Natural killer cell treated with Interleukin-12 subunit alpha and Interleukin-12 subunit beta and Interleukin-15 and Interleukin-18, amount 100 ng/mL, for 72 hours (primary cell): ENCODE measurements around the gene LGALS7. TPM values are rescaled to one million over a fixed set of nuclear protein-coding genes. Genes with fewer than 3 reads are reported as not detected.
A peak's percentile ranks its signal among the peaks of the same experiment; 100 is the strongest.
"Not testable (repeated sequence)": the region's sequence is repeated elsewhere in the genome, so short reads cannot be mapped to it uniquely, and the experiment has no call there.

Source experiments
- ATAC-seq, 2 donors: fragments of 150-1000 bp; cut with Tn5 transposase in 1 of 2; sonication (Bioruptor Pico), chemical (Tn5 transposase) in 1 of 2; 2 replicates each; pipeline ENCODE4 v1.10.0; 2021
- DNase-seq: peaks from one replicate; pipeline ENCODE4 v3.0.0; 2022; ENCODE audit warnings: low spot score
- H3K27ac Mint-ChIP-seq, 2 donors: 1 replicate in 1 of 2; 2 replicates in 1 of 2; pipeline ENCODE4 v1.8.0; 2022; ENCODE audit warnings: mixed read lengths in 2 of 2, mild to moderate bottlenecking in 1 of 2, moderate library complexity in 1 of 2
- H3K27me3 Mint-ChIP-seq, 2 donors: 1 replicate in 1 of 2; 2 replicates in 1 of 2; pipeline ENCODE4 v1.8.0; 2022; ENCODE audit warnings: mixed read lengths in 2 of 2
- H3K36me3 Mint-ChIP-seq: one replicate; pipeline ENCODE4 v1.8.0; 2022; ENCODE audit warnings: mixed read lengths
- H3K4me1 Mint-ChIP-seq, 2 donors: 1 replicate in 1 of 2; 2 replicates in 1 of 2; pipeline ENCODE4 v1.8.0; 2022; ENCODE audit warnings: low read depth in 2 of 2, mixed read lengths in 2 of 2, mild to moderate bottlenecking in 1 of 2
- H3K4me3 Mint-ChIP-seq: one replicate; pipeline ENCODE4 v1.8.0; 2022; ENCODE audit warnings: mixed read lengths
- H3K9me3 Mint-ChIP-seq: 2 replicates; pipeline ENCODE4 v1.8.0; 2022; ENCODE audit warnings: mixed read lengths
- total RNA-seq, 2 donors: library from RNA; stranded (reverse); gene quantifications; one replicate each; pipeline ENCODE4 v1.2.3, GENCODE V29; 2022

Gene LGALS7
- total RNA-seq, 2 donors from 2014 or later, result not detected

GRCh38 chr19:38807374-38808098 is 34.2 kb upstream of the LGALS7 start:
- not testable (repeated sequence) for H3K4me3 Mint-ChIP-seq, H3K27me3 Mint-ChIP-seq

DNA sequence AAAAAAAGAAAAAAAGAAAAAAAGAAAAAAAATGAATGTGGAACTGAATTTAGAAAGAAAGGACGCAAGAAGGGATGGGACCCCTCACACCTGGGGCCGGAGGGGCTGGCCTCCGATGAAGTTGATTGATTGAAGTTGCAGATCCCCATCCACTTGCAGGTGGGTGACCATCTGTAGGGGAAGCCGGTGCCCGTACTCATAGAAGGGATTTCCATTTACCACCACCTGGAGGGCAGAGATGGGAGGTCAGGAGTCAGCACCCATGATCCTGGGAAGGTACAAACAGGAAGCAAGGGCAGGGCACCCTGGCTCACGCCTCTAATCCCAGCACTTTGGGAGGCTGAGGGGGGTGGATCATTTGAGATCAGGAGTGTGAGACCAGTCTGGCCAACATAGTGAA is 33.1 kb upstream of the LGALS7 start:
- ATAC-seq (no peak), DNase-seq (no peak)
- Mint-ChIP-seq H3K27me3 (no peaks in the 10 kb centered on the region), H3K4me1 (peaks cover 4 to 6% of the 10 kb centered on the region in 2 donors), H3K36me3 (no peaks in the 10 kb centered on the region), H3K9me3 (no peaks in the 10 kb centered on the region), H3K27ac (no peak overlapping the region), H3K4me3 (no peak overlapping the region)

More at GRCh38 chr19:38807374-38808098, 34.2 kb upstream of the LGALS7 start:
- not testable (repeated sequence) for H3K4me1 Mint-ChIP-seq, ATAC-seq, H3K9me3 Mint-ChIP-seq, H3K36me3 Mint-ChIP-seq, DNase-seq, H3K27ac Mint-ChIP-seq

GRCh38 chr19:38805180-38805579 is 31.9 kb upstream of the LGALS7 start:
- H3K4me3 Mint-ChIP-seq, result peak overlapping the region; percentile 19
- ATAC-seq, result no peak

GRCh38 chr19:38803543-38803942 is 30.2 kb upstream of the LGALS7 start:
- Mint-ChIP-seq H3K27ac (no peak overlapping the region), H3K27me3 (no peaks in the 10 kb centered on the region), H3K36me3 (no peaks in the 10 kb centered on the region), H3K4me3 (no peak overlapping the region), H3K9me3 (no peaks in the 10 kb centered on the region), H3K4me1 (peaks cover 4 to 6% of the 10 kb centered on the region in 2 donors)
- DNase-seq, result no peak
- no peak for ATAC-seq

More at GRCh38 chr19:38805180-38805579, 31.9 kb upstream of the LGALS7 start:
- H3K27ac Mint-ChIP-seq, result peak overlapping the region; percentile 9 to 27
- H3K36me3 Mint-ChIP-seq, result no peaks in the 10 kb centered on the region
- DNase-seq, result no peak
- peaks cover 4 to 6% of the 10 kb centered on the region in 2 donors for H3K4me1 Mint-ChIP-seq
- no peaks in the 10 kb centered on the region for H3K9me3 Mint-ChIP-seq
- no peaks in the 10 kb centered on the region for H3K27me3 Mint-ChIP-seq

DNA sequence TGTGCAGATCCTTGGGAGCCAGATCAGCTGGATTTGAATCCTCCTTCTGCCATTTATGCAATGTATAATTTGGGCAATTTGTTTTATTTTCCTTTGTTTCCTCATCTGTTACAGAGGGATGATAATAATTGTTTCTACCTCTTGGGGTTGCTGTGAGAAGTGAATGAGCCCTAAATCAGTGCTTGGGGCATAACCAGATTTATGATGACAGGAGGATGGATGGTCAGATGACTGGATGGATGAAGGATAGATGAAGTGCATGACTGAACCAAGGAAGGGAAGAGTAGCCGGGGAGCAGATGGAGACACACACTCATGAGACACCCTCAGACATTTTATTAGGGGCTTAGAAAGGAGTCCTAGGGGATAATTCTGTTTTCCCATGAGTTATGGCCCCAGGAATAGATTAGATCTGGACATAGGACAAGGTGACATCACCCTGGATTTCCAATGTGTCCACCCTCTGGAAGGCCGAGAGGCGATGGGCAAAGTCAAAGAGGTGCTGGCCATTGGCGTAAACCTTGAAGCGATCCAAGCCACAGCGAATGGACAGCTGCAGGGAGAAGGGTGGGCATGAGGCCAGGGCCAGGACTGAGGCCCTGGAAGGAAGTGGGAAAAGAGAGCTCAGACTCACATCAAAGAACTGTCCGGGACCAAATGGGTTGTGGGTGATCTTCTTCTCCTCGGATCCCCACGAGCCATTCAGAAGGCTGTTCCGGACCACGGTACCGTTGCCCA is 28.2 kb upstream of the LGALS7 start:
- ATAC-seq (no peak), DNase-seq (no peak)
- Mint-ChIP-seq H3K9me3 (no peaks in the 10 kb centered on the region), H3K4me1 (peaks cover 4 to 6% of the 10 kb centered on the region in 2 donors), H3K27me3 (no peaks in the 10 kb centered on the region), H3K36me3 (no peaks in the 10 kb centered on the region), H3K27ac (no peak overlapping the region), H3K4me3 (no peak overlapping the region)

DNA sequence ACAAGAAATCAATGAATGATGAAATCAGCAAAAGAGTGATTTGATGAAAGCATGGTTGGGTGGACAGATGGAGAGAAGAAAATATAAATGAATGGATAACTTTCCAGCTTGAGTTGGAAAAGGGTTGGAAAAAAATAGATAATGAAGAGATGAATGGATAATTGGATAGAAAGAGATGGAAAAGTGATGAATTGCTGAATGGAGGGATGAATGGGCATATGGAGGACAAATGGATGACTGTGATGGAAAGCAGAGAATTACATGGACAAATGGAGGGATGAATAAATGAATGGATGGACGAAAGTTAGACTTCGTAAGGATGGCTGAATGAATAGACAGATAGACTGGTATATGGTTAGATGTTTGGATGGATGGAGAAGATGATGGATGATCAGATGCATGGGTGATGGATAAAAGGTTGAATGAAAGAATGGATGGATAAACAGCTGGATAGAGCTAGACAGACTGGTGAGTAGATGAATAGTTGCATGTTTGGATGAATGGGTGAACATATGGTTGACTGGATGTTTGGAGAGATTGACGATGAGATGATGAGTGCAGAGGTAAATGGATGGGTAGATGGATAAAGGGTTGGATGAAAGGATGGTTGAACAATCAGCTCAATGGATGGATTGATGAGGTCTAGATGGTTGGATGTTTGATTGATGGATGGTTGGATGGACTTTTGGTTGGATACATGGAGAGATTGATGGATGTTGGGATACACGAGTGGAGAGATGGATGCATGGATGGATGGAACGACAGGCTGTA is 27.4 kb upstream of the LGALS7 start:
- no peaks in the 10 kb centered on the region for H3K27me3 Mint-ChIP-seq
- H3K4me3 Mint-ChIP-seq, result no peak overlapping the region
- ATAC-seq, result no peak

DNA sequence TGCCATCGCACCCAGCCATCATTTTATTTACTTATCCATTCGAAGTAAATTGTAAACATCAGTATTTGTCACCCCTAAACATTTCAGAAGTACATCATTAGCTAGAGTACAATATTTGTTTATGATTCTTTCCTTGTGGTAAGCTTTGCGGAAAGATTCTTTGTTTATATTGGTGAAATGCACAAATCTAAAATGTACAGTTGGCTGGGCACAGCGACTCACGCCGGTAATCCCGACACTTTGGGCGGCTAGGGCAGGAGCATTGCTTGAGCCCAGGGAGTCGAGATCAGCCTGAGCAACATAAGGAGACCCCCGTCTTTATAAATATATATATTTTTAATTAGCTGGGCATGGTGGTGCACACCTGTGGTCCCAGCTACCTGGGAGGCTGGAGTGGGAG is 25.8 kb upstream of the LGALS7 start:
- no peaks in the 10 kb centered on the region for H3K27me3 Mint-ChIP-seq
- H3K4me1 Mint-ChIP-seq, result peaks cover 0 to under 1% of the 10 kb centered on the region in 2 donors
- no peak for ATAC-seq
- DNase-seq, result no peak
- no peaks in the 10 kb centered on the region for H3K9me3 Mint-ChIP-seq
- no peak overlapping the region for H3K27ac Mint-ChIP-seq
- no peaks in the 10 kb centered on the region for H3K36me3 Mint-ChIP-seq
- no peak overlapping the region for H3K4me3 Mint-ChIP-seq

More for the DNA sequence above, 27.4 kb upstream of the LGALS7 start:
- Mint-ChIP-seq H3K36me3 (no peaks in the 10 kb centered on the region), H3K27ac (no peak overlapping the region), H3K9me3 (no peaks in the 10 kb centered on the region), H3K4me1 (peaks cover 4 to 6% of the 10 kb centered on the region in 2 donors)
- DNase-seq, result no peak

DNA sequence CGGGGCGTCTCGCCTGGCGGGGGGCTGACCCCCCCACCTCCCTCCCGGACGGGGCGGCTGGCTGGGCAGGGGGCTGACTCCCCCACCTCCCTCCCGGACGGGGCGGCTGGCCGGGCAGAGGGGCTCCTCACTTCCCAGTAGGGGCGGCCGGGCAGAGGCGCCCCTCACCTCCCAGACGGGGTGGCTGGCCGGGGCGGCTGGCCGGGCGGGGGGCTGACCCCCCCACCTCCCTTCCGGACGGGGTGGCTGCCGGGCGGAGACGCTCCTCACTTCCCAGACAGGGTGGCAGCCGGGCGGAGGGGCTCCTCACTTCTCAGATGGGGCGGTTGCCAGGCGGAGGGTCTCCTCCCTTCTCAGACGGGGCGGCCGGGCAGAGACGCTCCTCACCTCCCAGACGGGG is 24.5 kb upstream of the LGALS7 start:
- not testable (repeated sequence) for H3K4me3 Mint-ChIP-seq, ATAC-seq

DNA sequence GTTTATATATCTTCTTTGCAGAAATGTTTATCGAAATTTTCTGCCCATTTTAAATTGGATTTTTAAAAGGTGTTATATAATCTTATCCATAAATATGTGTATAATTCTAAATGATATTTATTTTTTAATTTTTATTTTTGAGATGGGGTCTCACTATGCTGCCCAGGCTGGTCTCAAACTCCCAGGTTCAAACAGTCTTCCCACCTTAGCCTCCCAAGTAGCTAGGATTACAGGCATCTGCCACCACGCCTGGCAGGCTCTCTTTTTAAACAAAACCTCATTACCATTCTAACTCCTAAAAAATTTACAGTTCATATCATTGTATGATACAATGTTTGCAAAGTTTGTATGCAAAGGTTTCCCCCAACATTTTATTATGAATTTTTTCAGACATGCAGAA is 22.8 kb upstream of the LGALS7 start:
- Mint-ChIP-seq H3K4me1 (peaks cover 0 to 2% of the 10 kb centered on the region in 2 donors), H3K27me3 (no peaks in the 10 kb centered on the region), H3K36me3 (no peaks in the 10 kb centered on the region), H3K27ac (no peak overlapping the region), H3K4me3 (no peak overlapping the region), H3K9me3 (no peaks in the 10 kb centered on the region)
- DNase-seq (no peak), ATAC-seq (no peak)

More for the DNA sequence above, 24.5 kb upstream of the LGALS7 start:
- not testable (repeated sequence) for H3K27ac Mint-ChIP-seq, H3K9me3 Mint-ChIP-seq, H3K4me1 Mint-ChIP-seq, H3K27me3 Mint-ChIP-seq, H3K36me3 Mint-ChIP-seq, DNase-seq

DNA sequence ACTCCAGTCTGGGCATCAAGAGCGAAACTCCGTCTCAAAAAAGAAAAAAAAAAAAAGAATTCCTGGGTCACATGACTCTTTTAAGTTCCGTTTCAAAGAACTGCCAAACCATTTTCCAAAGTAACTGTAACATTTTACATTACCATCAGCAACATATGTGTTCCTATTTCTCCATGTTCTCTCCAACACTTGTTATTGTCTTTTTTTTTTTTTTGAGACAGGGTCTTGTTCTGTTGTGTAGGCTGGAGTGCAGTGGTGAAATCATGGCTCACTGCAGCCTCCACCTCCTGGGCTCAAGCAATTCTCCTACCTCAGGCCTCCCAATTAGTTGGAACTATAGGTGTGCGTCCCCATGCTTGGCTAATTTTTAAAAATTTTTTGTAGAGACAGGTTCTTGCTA is 22.2 kb upstream of the LGALS7 start:
- Mint-ChIP-seq H3K36me3 (no peaks in the 10 kb centered on the region), H3K27ac (no peak overlapping the region), H3K27me3 (no peaks in the 10 kb centered on the region), H3K4me3 (no peak overlapping the region), H3K9me3 (no peaks in the 10 kb centered on the region), H3K4me1 (peaks cover 0 to 2% of the 10 kb centered on the region in 2 donors)
- DNase-seq, result no peak
- no peak for ATAC-seq

- no peaks in the 10 kb centered on the region for H3K9me3 Mint-ChIP-seq
- H3K36me3 Mint-ChIP-seq, result no peaks in the 10 kb centered on the region
- no peaks in the 10 kb centered on the region for H3K27me3 Mint-ChIP-seq
- peaks cover 0 to 2% of the 10 kb centered on the region in 2 donors for H3K4me1 Mint-ChIP-seq
- DNase-seq (no peak), ATAC-seq (no peak)
- no peak overlapping the region for H3K27ac Mint-ChIP-seq
- no peak overlapping the region for H3K4me3 Mint-ChIP-seq
Observed at GRCh38 chr19:38793671-38794070, 20.4 kb upstream of the LGALS7 start.

DNA sequence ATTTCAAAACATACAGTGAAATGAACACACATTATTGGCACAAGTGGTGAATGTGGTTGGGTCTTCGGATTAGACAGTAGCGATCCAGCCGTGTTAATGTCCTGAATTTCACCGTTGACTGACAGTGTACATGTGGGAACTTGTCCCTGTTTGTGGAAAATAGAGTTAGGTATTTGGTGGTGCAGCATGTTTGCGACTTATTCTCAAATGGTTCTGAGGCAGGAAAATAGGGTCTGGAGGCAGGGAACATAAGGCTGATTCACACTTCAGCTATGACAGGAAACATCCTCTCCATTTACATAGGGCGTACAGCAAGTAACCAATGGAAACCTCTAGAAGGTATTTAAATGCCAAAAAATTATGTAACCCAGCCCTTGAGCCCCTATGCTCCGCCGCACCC is 19.9 kb upstream of the LGALS7 start:
- Mint-ChIP-seq H3K9me3 (no peaks in the 10 kb centered on the region), H3K4me1 (peaks cover 0 to 2% of the 10 kb centered on the region in 2 donors), H3K4me3 (peak overlapping the region; percentile 34), H3K27me3 (no peaks in the 10 kb centered on the region), H3K36me3 (no peaks in the 10 kb centered on the region), H3K27ac (peak overlapping the region in 1 of 2 donors; percentile 36)
- DNase-seq (no peak), ATAC-seq (no peak)

DNA sequence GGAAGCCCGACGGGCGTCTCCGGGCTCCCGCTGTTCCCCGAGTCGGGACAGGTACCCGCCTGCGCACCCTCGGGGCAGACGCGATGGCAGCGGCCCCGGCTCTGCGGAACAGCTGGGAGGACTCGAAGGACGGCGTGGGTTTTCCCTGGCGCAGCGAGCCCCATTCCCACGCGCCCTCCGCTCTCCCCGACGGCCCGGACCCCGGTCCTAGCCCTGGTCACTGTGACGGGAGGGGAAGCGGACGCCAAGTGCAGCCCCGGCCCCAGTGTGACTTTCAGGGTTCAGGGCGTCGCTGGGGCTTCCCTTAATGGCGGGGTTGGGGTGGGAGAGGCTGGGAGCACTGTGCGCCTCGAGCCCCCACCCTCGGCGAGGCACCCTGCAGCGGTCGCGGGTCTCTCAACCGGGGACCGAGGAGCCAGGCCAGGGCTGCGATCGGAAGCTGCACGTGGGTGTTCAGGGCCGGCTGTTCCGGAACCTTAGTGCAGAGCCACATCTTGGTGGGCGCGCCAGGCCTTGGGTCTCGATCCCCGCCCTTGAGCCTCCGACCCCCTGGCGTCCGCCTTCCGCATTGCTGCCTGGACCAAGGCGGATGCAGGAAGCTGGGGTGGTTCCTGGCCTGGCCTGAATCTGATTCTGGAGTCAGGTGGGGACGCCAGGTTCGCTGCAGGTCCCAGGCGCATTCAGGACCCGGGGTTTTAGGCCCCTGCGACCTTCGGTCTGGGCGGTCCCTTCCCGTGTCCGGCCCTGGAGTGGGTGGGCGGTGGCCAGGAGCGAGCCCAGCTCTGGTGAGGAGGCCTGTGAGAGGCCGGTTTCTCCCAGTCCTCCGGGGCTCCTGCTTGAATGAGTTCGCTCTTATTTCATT is 19.2 kb upstream of the LGALS7 start:
- peak; percentile 46 to 61 for ATAC-seq
- H3K4me3 Mint-ChIP-seq, result peak overlapping the region; percentile 34
- peak overlapping the region in 1 of 2 donors; percentile 36 for H3K27ac Mint-ChIP-seq
- H3K36me3 Mint-ChIP-seq, result no peaks in the 10 kb centered on the region
- no peaks in the 10 kb centered on the region for H3K9me3 Mint-ChIP-seq
- DNase-seq, result peak; percentile 71
- H3K4me1 Mint-ChIP-seq, result peaks cover 0 to 2% of the 10 kb centered on the region in 2 donors
- no peaks in the 10 kb centered on the region for H3K27me3 Mint-ChIP-seq
